HL-60 (cell line): ENCODE data around the gene SHANK3.

Experiments
- DNase-seq, 2 experiments: peaks; one replicate each; pipeline ENCODE4 v3.0.0-alpha.2; 2010 to 2020; ENCODE audit warnings: low read depth in 1 of 2, low spot score in 1 of 2
- H3K27ac ChIP-seq: fragments of 250-450 bp; sonication (Bioruptor Pico); replicated peaks from 2 replicates; pipeline ENCODE4 v1.5.1; 2020; ENCODE audit warnings: mild to moderate bottlenecking, moderate library complexity
- H3K27me3 ChIP-seq: fragments of 250-450 bp; sonication (Bioruptor Pico); 2 replicates; pipeline ENCODE4 v1.5.1; 2021; ENCODE audit warnings: mild to moderate bottlenecking, moderate library complexity; ENCODE audit not compliant: insufficient read depth, poor library complexity, severe bottlenecking
- H3K4me3 ChIP-seq: replicated peaks from 2 replicates; pipeline ENCODE4 v1.5.1; 2011; ENCODE audit warnings: mild to moderate bottlenecking, control low read depth, low read length; ENCODE audit not compliant: insufficient read depth
- CTCF ChIP-seq: IDR thresholded peaks from one replicate; pipeline ENCODE4 v1.5.1; 2011; ENCODE audit warnings: low read length, control low read depth, inconsistent platforms; ENCODE audit not compliant: insufficient read depth
- GABPA ChIP-seq: IDR thresholded peaks from 2 replicates; pipeline ENCODE4 v1.6.1; 2012; ENCODE audit warnings: low read depth
- POLR2AphosphoS5 ChIP-seq: IDR thresholded peaks from 2 replicates; pipeline ENCODE4 v1.6.1; 2012; ENCODE audit warnings: low read depth
- REST ChIP-seq: IDR thresholded peaks from 2 replicates; pipeline ENCODE4 v1.6.1; 2012; ENCODE audit warnings: low read depth; ENCODE audit not compliant: insufficient replicate concordance
- SPI1 ChIP-seq: IDR thresholded peaks from 2 replicates; pipeline ENCODE4 v1.6.1; 2012; ENCODE audit warnings: low read depth, mild to moderate bottlenecking, borderline replicate concordance

The SHANK3 gene

GRCh38 chr22:50627642-50628542 is 44.7 kb upstream of the SHANK3 start, which contains the start of gene ARSA:
Gene ARSA (minus strand): TSS chr22:50628152. CDS start chr22:50627779, 373 bp downstream.
- peak; percentile 42 for TF ChIP-seq REST
- peak; percentile 82 for TF ChIP-seq POLR2AphosphoS5
- TF ChIP-seq SPI1 = peak; percentile 23; the same call in 1 of the 2 replicates
- TF ChIP-seq GABPA = no peak
- TF ChIP-seq CTCF = no peak
- peak within 1 kb of the TSS; percentile 90 for H3K27ac ChIP-seq
- H3K27me3 ChIP-seq = no peaks in the 10 kb centered on the region
- DNase-seq = peak; percentile 70 to 86
- H3K4me3 ChIP-seq = peak within 1 kb of the TSS; percentile 80

- TF ChIP-seq GABPA (no peak), CTCF (no peak), REST (no peak), SPI1 (no peak), POLR2AphosphoS5 (no peak)
- no peak for DNase-seq
- H3K4me3 ChIP-seq = peak overlapping the region; percentile 80
- H3K27ac ChIP-seq = peak overlapping the region; percentile 90
- H3K27me3 ChIP-seq = no peaks in the 10 kb centered on the region
These were observed 44.0 kb upstream of the SHANK3 start for GRCh38 chr22:50628543-50629134.

GRCh38 chr22:50630376-50630775 is 42.2 kb upstream of the SHANK3 start:
- no peak for TF ChIP-seq CTCF
- TF ChIP-seq POLR2AphosphoS5 = no peak
- no peak for TF ChIP-seq GABPA
- TF ChIP-seq SPI1 = no peak
- TF ChIP-seq REST = no peak
- no peak for DNase-seq
- H3K27me3 ChIP-seq = no peaks in the 10 kb centered on the region
- H3K4me3 ChIP-seq = no peak overlapping the region
- no peak overlapping the region for H3K27ac ChIP-seq
